ENCODE results near the gene OSBPL8. TPM values are rescaled to one million over a fixed set of nuclear protein-coding genes. Genes with fewer than 3 reads are reported as not detected.

Gene OSBPL8
- total RNA-seq, 1 experiment from 2014 or later: 81.7 TPM

GRCh38 chr12:76520348-76520747 lies 39.2 kb downstream of the OSBPL8 start (continued):
- TF ChIP-seq E2F5 (CRISPR knock-in tag; IDR thresholded peaks at IDR 0.05): no peak
- no peak for TF ChIP-seq SMAD4 (CRISPR knock-in tag; IDR thresholded peaks at IDR 0.05)
- TF ChIP-seq MXD4 (CRISPR knock-in tag; IDR thresholded peaks at IDR 0.05; ENCODE audit: borderline replicate concordance): no peak
- TF ChIP-seq IRF1 (CRISPR knock-in tag; IDR thresholded peaks at IDR 0.05): no peak
- TF ChIP-seq ZNF281 (CRISPR knock-in tag; IDR thresholded peaks at IDR 0.05): no peak
- TF ChIP-seq TEAD1 (CRISPR knock-in tag; IDR thresholded peaks at IDR 0.05): no peak
- TF ChIP-seq E2F1 (CRISPR knock-in tag; IDR thresholded peaks at IDR 0.05): no peak
- TF ChIP-seq FOXP1 (CRISPR knock-in tag; IDR thresholded peaks at IDR 0.05; ENCODE audit: borderline replicate concordance): no peak
- TF ChIP-seq MAX (CRISPR knock-in tag; IDR thresholded peaks at IDR 0.05): no peak
- TF ChIP-seq ERG (CRISPR knock-in tag; IDR thresholded peaks at IDR 0.05): no peak

- ChIA-PET POLR2A (no interaction called here), CTCF (no interaction called here)
- peaks cover 76% of the 10 kb centered on the region for H3K9me3 Mint-ChIP-seq
- TF ChIP-seq TEAD1 (CRISPR knock-in tag; IDR thresholded peaks at IDR 0.05) (no peak), CBFB (CRISPR knock-in tag; IDR thresholded peaks at IDR 0.05; ENCODE audit: low read depth) (no peak), ZNF425 (CRISPR knock-in tag; conservative IDR thresholded peaks at IDR 0.05) (no peak)
- ATAC-seq: no peak
- no peaks in the 10 kb centered on the region for H3K27me3 Mint-ChIP-seq (ENCODE audit: low read depth)
- no peak overlapping the region for H3K4me3 Mint-ChIP-seq
- H3K36me3 Mint-ChIP-seq: peaks cover 77% of the 10 kb centered on the region
- peaks cover 19% of the 10 kb centered on the region for H3K4me1 Mint-ChIP-seq
- DNase-seq (ENCODE audit: low spot score): no peak
- H3K27ac Mint-ChIP-seq: peak overlapping the region; percentile 88
Observed at GRCh38 chr12:76519538-76519937, 40.0 kb downstream of the OSBPL8 start.

- CTCF ChIA-PET: no interaction called here
Observed at GRCh38 chr12:76518699-76519098, 40.9 kb downstream of the OSBPL8 start.

More at GRCh38 chr12:76518699-76519098, 40.9 kb downstream of the OSBPL8 start:
- POLR2A ChIA-PET: no interaction called here
- Mint-ChIP-seq H3K9me3 (peaks cover 78% of the 10 kb centered on the region), H3K27me3 (ENCODE audit: low read depth) (no peaks in the 10 kb centered on the region), H3K4me1 (peaks cover 19% of the 10 kb centered on the region), H3K36me3 (peaks cover 81% of the 10 kb centered on the region), H3K27ac (peak overlapping the region; percentile 88), H3K4me3 (no peak overlapping the region)
- TF ChIP-seq ZNF425 (CRISPR knock-in tag; conservative IDR thresholded peaks at IDR 0.05) (no peak), ZNF416 (CRISPR knock-in tag; IDR thresholded peaks at IDR 0.05) (no peak), GRHL2 (CRISPR knock-in tag; IDR thresholded peaks at IDR 0.05; ENCODE audit: insufficient replicate concordance, severe bottlenecking) (no peak), SP1 (CRISPR knock-in tag; conservative IDR thresholded peaks at IDR 0.05) (0 out of 2 replicates have a peak, but pooled peaks have one; percentile 29), TP53 (CRISPR knock-in tag; IDR thresholded peaks at IDR 0.05) (no peak)
- DNase-seq (ENCODE audit: low spot score) (peak; percentile 17), ATAC-seq (peak; percentile 91)

Measured in WTC11 (cell line).